A549 (cell line): ENCODE measurements around the gene ETV3L.

ENCODE experiments used
- CEBPB ChIP-seq, 2 experiments: fragments of >200 bp in 1 of 2; sonication (Bioruptor Twin) in 1 of 2; formaldehyde crosslinking in 1 of 2; IDR thresholded peaks; 2 replicates each; pipeline ENCODE4 v1.6.1; 2012 to 2016
- EP300 ChIP-seq, 2 experiments: fragments of >200 bp; sonication (Bioruptor Twin); formaldehyde crosslinking; IDR thresholded peaks; 2 replicates in 1 of 2; 3 replicates in 1 of 2; pipeline ENCODE4 v1.6.1; 2016 to 2017
- HOXA7 ChIP-seq: fragments of 250-450 bp; sonication (Bioruptor Pico); IDR thresholded peaks from 2 replicates; pipeline ENCODE4 v1.5.0; 2020; ENCODE audit warnings: mild to moderate bottlenecking, moderate library complexity
- POLR2A ChIP-seq: IDR thresholded peaks from 2 replicates; pipeline ENCODE4 v1.6.1; 2012; ENCODE audit warnings: mild to moderate bottlenecking, low read length
- RAD21 ChIP-seq, 2 experiments: fragments of >200 bp in 1 of 2; sonication (Bioruptor Twin) in 1 of 2; formaldehyde crosslinking in 1 of 2; IDR thresholded peaks in 1 of 2; conservative IDR thresholded peaks in 1 of 2; 2 replicates in 1 of 2; 3 replicates in 1 of 2; pipeline ENCODE4 v1.6.1; 2012 to 2018; ENCODE audit warnings: inconsistent platforms in 1 of 2
- RARB ChIP-seq: fragments of 250-450 bp; sonication (Bioruptor Pico); IDR thresholded peaks from 2 replicates; pipeline ENCODE4 v1.8.0; 2021; ENCODE audit warnings: mild to moderate bottlenecking, moderate library complexity
- TP53 ChIP-seq: fragments of 250-450 bp; sonication (Bioruptor Pico); IDR thresholded peaks from 2 replicates; pipeline ENCODE4 v1.5.0; 2021; ENCODE audit warnings: mild to moderate bottlenecking, moderate library complexity
- TF ChIP-seq, protein P1 (sequence below): fragments of >200 bp; sonication (Bioruptor Twin); formaldehyde crosslinking; IDR thresholded peaks from 3 replicates; pipeline ENCODE4 v1.5.1; 2016
- TF ChIP-seq, protein P2 (sequence below): fragments of 150-350 bp; IDR thresholded peaks from 2 replicates; pipeline ENCODE4 v1.6.1; 2014; ENCODE audit warnings: low read depth, mild to moderate bottlenecking, low read length
- TF ChIP-seq, protein P3 (sequence below): fragments of 200-600 bp; sonication (generic); IDR thresholded peaks from 2 replicates; pipeline ENCODE4 v1.6.1; 2016; ENCODE audit warnings: antibody characterized with exemption, mild to moderate bottlenecking, moderate library complexity

DNA sequence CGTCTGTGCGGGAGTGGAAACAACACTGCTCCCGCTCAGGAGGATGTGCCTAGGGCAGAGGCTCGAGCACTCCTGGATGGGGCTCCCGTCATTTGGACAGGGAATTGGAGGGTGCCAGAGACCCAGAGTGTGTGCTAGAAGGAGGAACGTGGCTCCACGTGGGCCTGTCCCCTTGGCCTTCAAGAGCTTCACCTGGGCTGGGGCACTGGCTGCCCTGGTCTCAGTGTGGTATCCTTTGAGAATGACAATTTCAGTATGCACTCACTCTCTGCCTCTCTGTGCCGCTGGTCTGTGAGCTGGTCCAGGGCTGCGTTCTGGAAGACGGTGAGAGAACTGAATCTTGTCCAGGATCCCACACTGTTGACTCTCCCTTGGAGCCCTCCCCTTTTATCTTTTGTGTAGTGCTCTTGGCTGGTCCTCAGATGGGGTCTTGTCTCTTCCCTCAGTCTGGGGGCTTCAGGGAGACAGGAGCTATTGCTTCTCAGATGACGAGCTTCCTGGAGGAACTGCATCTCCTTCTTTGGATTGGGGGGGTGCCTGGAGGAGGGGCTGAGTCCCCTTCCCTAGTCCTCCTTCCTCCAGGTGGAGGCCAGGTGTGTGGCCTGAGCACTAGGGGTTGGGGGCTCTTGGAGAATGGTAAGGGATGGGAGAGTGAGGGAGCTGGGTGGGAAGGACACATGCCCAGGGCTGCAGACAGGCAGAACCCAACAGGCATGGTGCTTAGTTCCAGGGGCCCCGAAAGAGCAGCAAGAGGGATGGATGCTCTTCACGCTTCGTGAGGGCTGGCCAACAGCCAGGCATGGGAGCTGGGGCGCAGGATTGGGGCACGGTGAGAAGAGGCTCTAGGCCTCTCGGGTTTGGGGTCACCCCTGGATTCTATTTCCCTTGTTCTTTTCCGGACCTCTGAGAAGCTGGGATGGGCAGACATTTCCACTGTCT is 14.8 kb upstream of the ETV3L start:
- no peak for TF ChIP-seq CEBPB (IDR thresholded peaks at IDR 0.05)
- TF ChIP-seq TP53 (CRISPR knock-in tag) = no peak
- TF ChIP-seq, protein P1, sequence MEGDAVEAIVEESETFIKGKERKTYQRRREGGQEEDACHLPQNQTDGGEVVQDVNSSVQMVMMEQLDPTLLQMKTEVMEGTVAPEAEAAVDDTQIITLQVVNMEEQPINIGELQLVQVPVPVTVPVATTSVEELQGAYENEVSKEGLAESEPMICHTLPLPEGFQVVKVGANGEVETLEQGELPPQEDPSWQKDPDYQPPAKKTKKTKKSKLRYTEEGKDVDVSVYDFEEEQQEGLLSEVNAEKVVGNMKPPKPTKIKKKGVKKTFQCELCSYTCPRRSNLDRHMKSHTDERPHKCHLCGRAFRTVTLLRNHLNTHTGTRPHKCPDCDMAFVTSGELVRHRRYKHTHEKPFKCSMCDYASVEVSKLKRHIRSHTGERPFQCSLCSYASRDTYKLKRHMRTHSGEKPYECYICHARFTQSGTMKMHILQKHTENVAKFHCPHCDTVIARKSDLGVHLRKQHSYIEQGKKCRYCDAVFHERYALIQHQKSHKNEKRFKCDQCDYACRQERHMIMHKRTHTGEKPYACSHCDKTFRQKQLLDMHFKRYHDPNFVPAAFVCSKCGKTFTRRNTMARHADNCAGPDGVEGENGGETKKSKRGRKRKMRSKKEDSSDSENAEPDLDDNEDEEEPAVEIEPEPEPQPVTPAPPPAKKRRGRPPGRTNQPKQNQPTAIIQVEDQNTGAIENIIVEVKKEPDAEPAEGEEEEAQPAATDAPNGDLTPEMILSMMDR = no peak
- TF ChIP-seq, protein P2, sequence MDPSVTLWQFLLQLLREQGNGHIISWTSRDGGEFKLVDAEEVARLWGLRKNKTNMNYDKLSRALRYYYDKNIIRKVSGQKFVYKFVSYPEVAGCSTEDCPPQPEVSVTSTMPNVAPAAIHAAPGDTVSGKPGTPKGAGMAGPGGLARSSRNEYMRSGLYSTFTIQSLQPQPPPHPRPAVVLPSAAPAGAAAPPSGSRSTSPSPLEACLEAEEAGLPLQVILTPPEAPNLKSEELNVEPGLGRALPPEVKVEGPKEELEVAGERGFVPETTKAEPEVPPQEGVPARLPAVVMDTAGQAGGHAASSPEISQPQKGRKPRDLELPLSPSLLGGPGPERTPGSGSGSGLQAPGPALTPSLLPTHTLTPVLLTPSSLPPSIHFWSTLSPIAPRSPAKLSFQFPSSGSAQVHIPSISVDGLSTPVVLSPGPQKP = no peak
- TF ChIP-seq EP300 (IDR thresholded peaks at IDR 0.05) = no peak
- TF ChIP-seq, protein P3, sequence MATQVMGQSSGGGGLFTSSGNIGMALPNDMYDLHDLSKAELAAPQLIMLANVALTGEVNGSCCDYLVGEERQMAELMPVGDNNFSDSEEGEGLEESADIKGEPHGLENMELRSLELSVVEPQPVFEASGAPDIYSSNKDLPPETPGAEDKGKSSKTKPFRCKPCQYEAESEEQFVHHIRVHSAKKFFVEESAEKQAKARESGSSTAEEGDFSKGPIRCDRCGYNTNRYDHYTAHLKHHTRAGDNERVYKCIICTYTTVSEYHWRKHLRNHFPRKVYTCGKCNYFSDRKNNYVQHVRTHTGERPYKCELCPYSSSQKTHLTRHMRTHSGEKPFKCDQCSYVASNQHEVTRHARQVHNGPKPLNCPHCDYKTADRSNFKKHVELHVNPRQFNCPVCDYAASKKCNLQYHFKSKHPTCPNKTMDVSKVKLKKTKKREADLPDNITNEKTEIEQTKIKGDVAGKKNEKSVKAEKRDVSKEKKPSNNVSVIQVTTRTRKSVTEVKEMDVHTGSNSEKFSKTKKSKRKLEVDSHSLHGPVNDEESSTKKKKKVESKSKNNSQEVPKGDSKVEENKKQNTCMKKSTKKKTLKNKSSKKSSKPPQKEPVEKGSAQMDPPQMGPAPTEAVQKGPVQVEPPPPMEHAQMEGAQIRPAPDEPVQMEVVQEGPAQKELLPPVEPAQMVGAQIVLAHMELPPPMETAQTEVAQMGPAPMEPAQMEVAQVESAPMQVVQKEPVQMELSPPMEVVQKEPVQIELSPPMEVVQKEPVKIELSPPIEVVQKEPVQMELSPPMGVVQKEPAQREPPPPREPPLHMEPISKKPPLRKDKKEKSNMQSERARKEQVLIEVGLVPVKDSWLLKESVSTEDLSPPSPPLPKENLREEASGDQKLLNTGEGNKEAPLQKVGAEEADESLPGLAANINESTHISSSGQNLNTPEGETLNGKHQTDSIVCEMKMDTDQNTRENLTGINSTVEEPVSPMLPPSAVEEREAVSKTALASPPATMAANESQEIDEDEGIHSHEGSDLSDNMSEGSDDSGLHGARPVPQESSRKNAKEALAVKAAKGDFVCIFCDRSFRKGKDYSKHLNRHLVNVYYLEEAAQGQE = no peak
- TF ChIP-seq POLR2A = no peak
- TF ChIP-seq HOXA7 (CRISPR knock-in tag) = no peak
- no peak for TF ChIP-seq RAD21 (conservative IDR thresholded peaks at IDR 0.05 in 1 of 2, IDR thresholded peaks at IDR 0.05 in 1 of 2)
- TF ChIP-seq RARB (CRISPR knock-in tag) = no peak
